Stimulated activated CD8-positive, alpha-beta memory T cell treated with anti-CD3 and anti-CD28 coated beads, Interleukin-7, amount 100 ng/mL, for 48 hours (primary cell): ENCODE results near the gene FAM168A.

Experiments used
- DNase-seq, 2 donors: peaks; one replicate each; pipeline ENCODE4 v3.0.0-alpha.2; 2020; ENCODE audit warnings: low read depth in 1 of 2; ENCODE audit errors: extremely low read depth in 1 of 2

The FAM168A gene

GRCh38 chr11:73355109-73355508, 242.8 kb downstream of the FAM168A start:
- DNase-seq, result no peak

GRCh38 chr11:73353422-73353821, 244.5 kb downstream of the FAM168A start:
- DNase-seq, result no peak

DNA sequence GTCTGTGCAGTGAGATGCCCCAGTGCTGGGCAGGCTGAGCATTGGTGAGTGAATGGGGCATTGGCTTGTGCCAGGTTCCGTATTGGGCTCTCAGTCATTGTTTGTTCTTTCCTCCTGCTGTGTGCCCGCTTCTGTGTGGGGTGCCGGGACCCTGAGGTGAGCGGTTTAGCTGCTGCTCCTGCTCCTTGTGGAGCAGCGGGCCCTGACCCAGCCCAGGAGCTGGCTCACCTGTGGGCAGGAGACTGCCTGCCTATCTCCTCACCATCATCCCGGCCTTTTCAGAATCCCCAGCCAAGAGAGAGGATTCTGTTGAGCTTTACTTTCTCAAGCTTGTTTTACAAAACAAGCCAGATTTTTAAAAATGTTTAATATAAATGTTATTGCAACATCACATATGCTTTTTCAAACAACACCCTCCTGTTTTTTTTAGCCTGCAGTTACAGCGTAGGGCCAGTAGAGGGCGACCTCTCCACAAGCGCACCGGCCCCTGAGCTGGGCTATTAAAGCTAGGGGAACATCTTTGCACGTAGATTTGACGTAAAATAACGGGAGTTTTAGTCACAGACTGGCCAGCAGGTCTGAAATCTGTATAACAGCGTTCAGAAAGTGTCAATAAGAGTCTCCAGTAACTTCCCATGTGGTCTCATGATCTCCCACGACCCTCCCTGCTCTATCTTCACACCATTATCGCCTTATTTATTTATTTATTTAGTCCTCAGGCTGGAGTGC, 246.8 kb downstream of the FAM168A start:
- DNase-seq, result no peak
